Activated naive CD4-positive, alpha-beta T cell treated with anti-CD3 and anti-CD28 coated beads, Interleukin-2, amount 50 U/mL, for 16 hours (primary cell): Measurements from ENCODE around the gene HPRT1.

Experiments
- DNase-seq: peaks from one replicate; pipeline ENCODE4 v3.0.0-alpha.2; 2020

HPRT1 gene

DNA sequence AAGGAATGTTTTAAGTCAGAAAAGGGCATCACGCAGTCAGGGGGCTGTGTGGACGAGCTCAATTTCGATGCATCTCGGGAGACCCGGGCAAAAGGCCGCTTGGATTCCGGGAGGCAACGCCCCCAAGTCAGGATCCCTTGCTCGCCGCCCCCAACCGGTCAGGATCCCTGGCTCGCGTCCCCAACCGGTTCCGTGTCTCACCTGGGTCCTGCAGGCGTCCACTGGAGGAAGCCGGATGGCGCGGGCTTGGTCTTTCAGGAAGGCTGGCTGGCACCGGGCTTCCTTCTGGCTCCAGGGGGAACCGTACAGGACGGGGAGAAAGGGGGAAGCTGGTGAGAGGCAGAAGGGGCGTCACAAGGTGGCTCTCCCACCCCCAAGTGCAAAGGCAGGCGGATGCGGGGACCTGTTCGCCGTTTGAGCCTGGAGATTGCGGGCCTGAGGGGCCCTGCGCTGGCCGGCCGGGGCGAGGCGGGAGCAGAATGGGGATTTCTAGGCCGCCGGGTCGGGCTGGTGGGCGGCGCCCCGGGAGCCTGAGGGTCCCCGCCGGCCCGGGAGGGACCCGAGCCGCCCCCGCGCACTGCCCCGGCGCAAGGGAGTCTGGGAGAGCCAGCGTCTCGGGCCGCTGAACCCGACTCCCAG lies 84.7 kb downstream of the HPRT1 start:
- no peak for DNase-seq

DNA sequence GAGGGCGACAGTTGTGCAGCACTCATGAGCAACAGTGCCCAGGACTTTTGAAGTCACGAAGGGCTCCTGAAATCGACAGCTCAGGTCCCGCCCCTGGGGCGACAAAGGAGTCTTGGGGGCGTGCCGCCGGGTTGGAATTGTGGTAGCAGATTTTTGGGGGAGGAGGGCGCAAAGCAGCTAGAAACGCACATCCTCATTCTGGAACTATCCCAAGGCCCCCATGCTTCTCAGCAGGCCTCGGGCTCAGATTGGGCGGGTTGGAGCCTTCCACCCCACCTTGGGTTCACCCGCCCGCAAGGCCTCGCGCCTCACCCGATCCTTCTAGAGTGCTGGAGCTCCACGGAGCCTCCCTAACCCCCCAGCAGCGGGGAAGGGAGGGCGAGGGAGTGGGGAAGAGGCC lies 85.5 kb downstream of the HPRT1 start:
- no peak for DNase-seq

DNA sequence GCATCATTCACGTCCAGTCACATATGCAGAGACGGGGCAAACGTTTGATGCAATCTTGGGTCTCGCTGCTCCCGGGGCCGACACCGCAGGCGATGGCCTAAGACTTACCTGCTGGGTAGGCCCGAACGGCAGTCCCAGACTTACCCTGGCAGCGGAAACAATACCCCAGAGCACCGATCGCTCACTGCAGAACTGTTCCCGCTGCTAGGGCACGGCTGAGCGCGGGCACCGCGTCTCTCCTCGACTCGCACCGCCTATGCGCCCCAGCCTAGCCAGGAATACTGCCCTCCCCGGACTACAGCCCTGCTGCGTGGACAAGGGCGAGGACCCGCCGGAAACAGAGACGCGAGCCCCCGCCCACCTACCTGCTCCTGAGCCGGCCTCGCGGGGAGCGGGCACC lies 86.2 kb downstream of the HPRT1 start:
- no peak for DNase-seq

DNA sequence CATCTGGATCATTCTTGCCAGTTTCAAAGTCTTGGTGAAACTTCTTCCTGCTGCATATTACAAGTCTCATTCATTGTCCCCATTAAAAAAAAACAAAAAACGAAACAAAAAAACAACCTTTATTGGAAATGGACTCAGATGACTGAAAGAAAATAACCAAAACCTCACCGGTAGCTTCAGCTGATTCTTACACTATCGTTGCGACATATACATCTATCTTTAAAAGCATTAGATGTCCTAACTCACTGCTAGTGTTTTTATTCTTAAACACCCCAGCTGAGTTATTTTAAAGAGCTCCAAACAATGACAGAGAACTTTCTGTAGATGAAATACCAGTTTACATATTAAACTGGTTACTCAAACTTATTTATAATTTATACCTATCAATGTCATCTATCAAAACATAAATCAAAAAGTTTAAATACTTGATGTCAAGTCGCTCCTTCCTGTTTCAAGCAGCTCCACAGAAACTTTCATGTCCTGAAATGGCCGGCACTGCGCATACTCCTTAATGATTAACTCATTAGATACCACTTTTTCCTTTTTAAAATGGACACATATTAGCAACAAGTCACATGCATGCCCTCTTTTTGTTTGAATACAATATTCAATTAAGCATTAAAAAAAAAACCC lies 87.2 kb downstream of the HPRT1 start:
- DNase-seq: no peak

DNA sequence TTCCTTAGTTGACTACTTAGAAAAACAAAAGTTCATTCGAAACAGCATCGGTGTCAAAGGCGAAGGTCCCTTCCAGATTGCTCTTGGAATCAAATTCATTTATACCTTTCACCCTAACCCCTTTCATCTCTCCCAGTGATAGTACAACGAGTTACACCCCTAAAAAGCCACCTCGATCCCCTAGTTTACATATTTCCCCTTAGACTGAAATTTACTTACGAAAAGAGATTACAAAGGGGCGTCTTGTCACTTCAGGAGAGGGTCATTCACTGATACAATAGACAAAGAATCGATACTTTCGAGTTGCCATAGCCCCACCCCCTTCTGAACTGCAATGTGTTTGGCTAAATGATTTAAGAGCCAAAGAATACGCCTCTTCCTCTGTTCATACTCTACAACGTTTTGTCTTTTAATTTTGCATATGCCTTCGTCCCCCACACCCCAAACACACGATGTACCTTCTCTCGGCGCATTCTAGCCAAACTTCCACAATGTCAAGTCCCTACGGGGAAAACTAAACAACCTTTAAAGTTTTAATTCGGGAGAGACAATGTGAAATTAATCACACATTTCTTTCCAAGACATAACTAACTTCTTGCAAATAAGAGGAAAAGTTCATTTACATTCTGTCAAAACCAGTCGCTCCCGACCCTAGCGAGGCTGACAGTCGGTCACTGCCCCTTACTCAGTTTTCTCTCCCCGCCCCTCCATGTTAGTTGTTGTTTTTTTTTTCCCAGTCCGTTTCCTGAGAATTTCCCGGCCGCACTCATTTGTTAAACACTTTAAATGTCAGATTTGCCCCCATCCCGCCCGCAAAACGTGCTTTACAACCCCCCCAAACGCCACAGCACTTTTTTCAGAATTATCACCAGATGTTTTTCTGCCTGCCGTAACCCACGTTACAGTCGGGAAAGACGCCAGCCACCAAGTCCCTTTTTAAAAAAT lies 88.6 kb downstream of the HPRT1 start:
- no peak for DNase-seq
